ENCODE data around the gene IFITM1.
"Not testable (repeated sequence)": the region's sequence is repeated elsewhere in the genome, so short reads cannot be mapped to it uniquely, and the experiment has no call there.

Gene IFITM1

GRCh38 chr11:328516-329100 is 14.8 kb downstream of the IFITM1 start:
- DNase-seq, result peak; percentile 44

- DNase-seq, result peak; percentile 48
These were observed 16.0 kb downstream of the IFITM1 start for GRCh38 chr11:329886-330253.

GRCh38 chr11:330307-330693 is 16.5 kb downstream of the IFITM1 start:
- DNase-seq, result peak; percentile 57

GRCh38 chr11:330694-331357 is 17.0 kb downstream of the IFITM1 start:
- peak; percentile 66 for DNase-seq

GRCh38 chr11:331358-332060 is 17.7 kb downstream of the IFITM1 start:
- DNase-seq, result peak; percentile 45

- no peak for DNase-seq
These were observed 19.0 kb downstream of the IFITM1 start for GRCh38 chr11:332651-333480.

GRCh38 chr11:333616-334263 is 19.9 kb downstream of the IFITM1 start:
- not testable (repeated sequence) for DNase-seq

- DNase-seq, result no peak
These were observed 20.6 kb downstream of the IFITM1 start for GRCh38 chr11:334264-334994.

GRCh38 chr11:335779-336658 is 22.2 kb downstream of the IFITM1 start:
- DNase-seq, result no peak

GRCh38 chr11:336659-337198 is 22.9 kb downstream of the IFITM1 start:
- DNase-seq, result no peak

GRCh38 chr11:337711-338110 is 23.9 kb downstream of the IFITM1 start:
- DNase-seq, result no peak

- DNase-seq, result no peak
These were observed 26.1 kb downstream of the IFITM1 start for GRCh38 chr11:339963-340362.

- no peak for DNase-seq
These were observed 27.0 kb downstream of the IFITM1 start for GRCh38 chr11:340539-341512.

GRCh38 chr11:342328-342727 is 28.5 kb downstream of the IFITM1 start:
- DNase-seq, result no peak

- DNase-seq, result no peak
These were observed 31.2 kb downstream of the IFITM1 start for GRCh38 chr11:344836-345578.

- no peak for DNase-seq
These were observed 32.7 kb downstream of the IFITM1 start for GRCh38 chr11:346529-346928.

GRCh38 chr11:349270-349954 is 35.6 kb downstream of the IFITM1 start:
- not testable (repeated sequence) for DNase-seq
